ENCODE measurements around the gene ANKLE2. TPM values are rescaled to one million over a fixed set of nuclear protein-coding genes. Genes with fewer than 3 reads are reported as not detected.

Gene ANKLE2
- total and polyA plus RNA-seq, 2 of the 13 experiments (the other 11 are each of a cell fraction or from before 2014, with no cell fraction given), result 35.3 to 37.1 TPM

DNA sequence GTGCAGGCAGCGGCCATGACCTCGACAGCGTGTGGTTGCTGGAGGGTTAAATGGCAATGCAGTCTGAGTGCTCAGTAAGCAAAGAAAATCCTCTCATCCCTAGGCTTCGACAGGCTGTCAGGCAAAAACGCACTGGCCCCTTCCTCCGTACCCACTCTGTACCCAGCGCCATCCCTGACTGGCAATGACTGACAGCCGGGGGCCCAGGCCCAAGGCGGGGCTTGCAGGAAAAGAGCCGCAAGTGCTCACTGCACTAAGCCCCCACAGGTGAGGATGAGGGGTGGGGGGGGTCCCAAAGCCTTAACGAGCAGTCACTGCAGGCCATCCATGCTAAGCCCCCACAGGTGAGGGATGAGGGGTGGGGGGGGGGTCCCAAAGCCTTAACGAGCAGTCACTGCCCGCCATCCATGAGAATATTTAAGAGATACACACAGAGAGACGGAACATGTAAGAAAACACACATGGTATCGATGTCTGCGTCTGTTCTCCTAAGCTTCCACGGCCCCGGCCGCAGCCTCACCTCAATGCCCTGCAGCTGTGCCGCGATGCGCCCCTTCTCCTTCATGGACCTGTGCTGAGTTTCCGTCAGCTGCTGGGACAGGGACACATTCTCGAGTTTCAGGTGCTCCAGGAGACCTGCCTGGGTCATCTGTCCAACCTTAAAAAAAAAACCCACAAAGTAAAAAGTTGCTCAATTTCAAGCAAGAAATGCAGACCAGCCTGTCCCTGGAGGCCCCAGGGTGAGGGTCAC is 36.4 kb upstream of the ANKLE2 start:
- Histone ChIP-seq H3K4me2 (ENCODE audit: low read depth, low read length) (no peak overlapping the region), H3K36me3 (replicated peaks in 1 of 2; ENCODE audit: control insufficient read depth in 1 of 2, insufficient read depth in 2 of 2, low read length in 2 of 2) (peaks cover 43 to 74% of the 10 kb centered on the region in 2 experiments; a peak in 4 of 5 replicates), H3K79me2 (ENCODE audit: insufficient read depth, low read length) (no peaks in the 10 kb centered on the region), H3K27me3 (ENCODE audit: control insufficient read depth in 1 of 2, insufficient read depth in 2 of 2, low read length in 2 of 2) (no peaks in the 10 kb centered on the region), H3K4me3 (replicated peaks in 1 of 3; ENCODE audit: insufficient read depth in 1 of 3, low read depth in 2 of 3, low read length in 3 of 3) (no peak overlapping the region), H3K9ac (ENCODE audit: insufficient read depth, low read depth, low read length) (no peak overlapping the region), H3K9me3 (ENCODE audit: low read length) (no peaks in the 10 kb centered on the region), H3K4me1 (ENCODE audit: insufficient read depth, low read length) (no peaks in the 10 kb centered on the region), H3K27ac (ENCODE audit: extremely low read length, insufficient read depth, low read length) (no peak overlapping the region), H4K20me1 (ENCODE audit: insufficient read depth, low read length) (no peaks in the 10 kb centered on the region; the same call in 1 of the 2 replicates), H2AFZ (ENCODE audit: low read length) (no peak overlapping the region)
- no peak for TF ChIP-seq ZBTB38 (CRISPR knock-in tag; IDR thresholded peaks at IDR 0.05)
- no peak for TF ChIP-seq ZNF550 (CRISPR knock-in tag; IDR thresholded peaks at IDR 0.05; ENCODE audit: borderline replicate concordance)
- TF ChIP-seq REPIN1 (CRISPR knock-in tag; IDR thresholded peaks at IDR 0.05; ENCODE audit: borderline replicate concordance, low read depth), result no peak
- no peak for TF ChIP-seq SP1 (IDR thresholded peaks at IDR 0.05)
- TF ChIP-seq SP1 (CRISPR knock-in tag; IDR thresholded peaks at IDR 0.05), result no peak
- TF ChIP-seq, protein P1, sequence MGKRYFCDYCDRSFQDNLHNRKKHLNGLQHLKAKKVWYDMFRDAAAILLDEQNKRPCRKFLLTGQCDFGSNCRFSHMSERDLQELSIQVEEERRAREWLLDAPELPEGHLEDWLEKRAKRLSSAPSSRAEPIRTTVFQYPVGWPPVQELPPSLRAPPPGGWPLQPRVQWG (CRISPR knock-in tag; IDR thresholded peaks at IDR 0.05; ENCODE audit: borderline replicate concordance, low read depth), result no peak
- no peak for TF ChIP-seq IKZF4 (CRISPR knock-in tag; IDR thresholded peaks at IDR 0.05; ENCODE audit: borderline replicate concordance, low read depth, not compliant biosample characterization)
- TF ChIP-seq AKAP8 (CRISPR knock-in tag; IDR thresholded peaks at IDR 0.05), result no peak
- TF ChIP-seq, protein P2, sequence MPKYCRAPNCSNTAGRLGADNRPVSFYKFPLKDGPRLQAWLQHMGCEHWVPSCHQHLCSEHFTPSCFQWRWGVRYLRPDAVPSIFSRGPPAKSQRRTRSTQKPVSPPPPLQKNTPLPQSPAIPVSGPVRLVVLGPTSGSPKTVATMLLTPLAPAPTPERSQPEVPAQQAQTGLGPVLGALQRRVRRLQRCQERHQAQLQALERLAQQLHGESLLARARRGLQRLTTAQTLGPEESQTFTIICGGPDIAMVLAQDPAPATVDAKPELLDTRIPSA (CRISPR knock-in tag; IDR thresholded peaks at IDR 0.05; ENCODE audit: borderline replicate concordance), result no peak
- TF ChIP-seq SIN3A (IDR thresholded peaks at IDR 0.05; ENCODE audit: borderline replicate concordance, low read depth, low read length), result no peak
- no peak for TF ChIP-seq YY1 (IDR thresholded peaks at IDR 0.05; ENCODE audit: insufficient read depth, insufficient replicate concordance, low read depth, low read length)
- TF ChIP-seq ZNF83 (CRISPR knock-in tag; IDR thresholded peaks at IDR 0.05; ENCODE audit: borderline replicate concordance), result no peak
- DNase-seq (ENCODE audit: low spot score) (no peak), ATAC-seq (no peak), FAIRE-seq (no peak)
- intact Hi-C loops (cut with micrococcal nuclease; ENCODE audit: unreplicated experiment), result no loop called here
- no TSS peak for BruUV-seq (replicated peaks)
- ChIA-PET POLR2A (no interaction called here), CTCF (ENCODE audit: low intra/inter-chr PET ratio, low total read pairs) (no interaction called here)
- in situ Hi-C loops (cut with HindIII; ENCODE audit: extremely low pct_ligation_motif_present, low pct_unique_long_range_greater_than_20kb), result no loop called here
- 98% methylated on average over 24 of the region's 24 CpGs for WGBS (ENCODE audit: low lambda C conversion rate)
